Measurements from ENCODE around the gene PPP2R5C.

Gene PPP2R5C

GRCh38 chr14:101926085-101926484, 164.6 kb downstream of the PPP2R5C start:
- no peak for DNase-seq

GRCh38 chr14:101926620-101927019, 165.1 kb downstream of the PPP2R5C start:
- DNase-seq: no peak

GRCh38 chr14:101927859-101928258, 166.3 kb downstream of the PPP2R5C start:
- peak; percentile 27 for DNase-seq

DNA sequence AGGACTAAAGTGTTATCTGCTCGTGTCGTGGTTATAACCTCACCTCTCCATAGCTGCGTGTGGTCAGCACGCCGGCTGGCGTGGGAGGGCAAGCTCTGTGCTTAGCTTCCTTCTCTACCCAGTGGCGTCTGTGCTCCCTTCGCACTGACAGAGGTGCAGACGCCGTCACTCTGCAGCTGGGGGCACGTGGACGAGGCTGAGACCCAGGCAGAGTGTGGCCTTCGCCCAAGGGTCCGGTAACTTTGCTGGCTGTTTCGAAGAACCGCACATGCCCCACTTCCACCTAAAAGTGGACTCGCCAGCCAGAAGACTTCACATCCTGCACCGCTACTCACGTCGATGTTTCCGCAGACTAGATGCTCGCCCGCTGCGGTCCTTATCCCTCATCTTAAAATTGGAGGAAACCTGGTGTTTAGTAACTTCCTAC, 166.9 kb downstream of the PPP2R5C start:
- no peak for DNase-seq

GRCh38 chr14:101929096-101929495, 167.6 kb downstream of the PPP2R5C start:
- DNase-seq: no peak

DNA sequence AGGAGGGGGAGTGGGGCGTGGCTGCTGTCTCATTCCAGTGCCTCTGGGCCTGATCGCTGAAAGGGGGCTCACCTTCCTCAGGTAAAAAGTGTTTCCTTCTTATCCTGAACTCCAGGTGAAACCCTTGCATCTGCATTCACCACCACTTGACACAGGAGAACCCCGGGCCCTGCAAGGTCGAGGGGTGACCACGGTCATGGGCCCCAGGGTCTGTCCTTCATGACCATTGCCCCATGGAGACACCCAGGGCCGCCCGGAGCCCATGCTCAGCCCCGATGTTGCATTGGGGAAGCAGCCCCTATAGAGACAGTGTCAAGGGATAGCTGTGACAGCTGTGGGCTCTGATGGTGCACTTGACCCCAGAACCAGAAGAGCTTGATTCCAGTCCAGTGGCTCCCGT, 168.4 kb downstream of the PPP2R5C start:
- no peak for DNase-seq

GRCh38 chr14:101932673-101933072, 171.2 kb downstream of the PPP2R5C start:
- no peak for DNase-seq

DNA sequence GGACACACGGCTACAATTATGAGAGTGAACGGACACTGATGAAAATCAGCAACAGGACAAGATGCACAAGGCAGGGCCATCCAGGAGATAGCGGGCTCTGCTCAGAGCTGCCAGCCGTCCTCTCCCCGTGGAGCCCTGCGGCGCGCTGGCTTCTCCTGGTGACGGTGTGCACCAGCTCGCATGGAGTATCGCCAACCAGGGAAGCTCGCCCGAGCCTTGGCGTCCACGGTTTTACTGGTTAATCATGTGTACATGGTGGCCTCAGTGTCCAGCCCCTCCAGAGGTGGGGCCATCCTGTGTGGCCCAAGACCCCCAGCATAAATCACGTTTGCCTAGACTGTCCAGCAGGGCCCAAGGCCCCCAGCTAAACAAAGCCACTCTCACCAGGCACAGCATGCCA, 171.7 kb downstream of the PPP2R5C start:
- no peak for DNase-seq

DNA sequence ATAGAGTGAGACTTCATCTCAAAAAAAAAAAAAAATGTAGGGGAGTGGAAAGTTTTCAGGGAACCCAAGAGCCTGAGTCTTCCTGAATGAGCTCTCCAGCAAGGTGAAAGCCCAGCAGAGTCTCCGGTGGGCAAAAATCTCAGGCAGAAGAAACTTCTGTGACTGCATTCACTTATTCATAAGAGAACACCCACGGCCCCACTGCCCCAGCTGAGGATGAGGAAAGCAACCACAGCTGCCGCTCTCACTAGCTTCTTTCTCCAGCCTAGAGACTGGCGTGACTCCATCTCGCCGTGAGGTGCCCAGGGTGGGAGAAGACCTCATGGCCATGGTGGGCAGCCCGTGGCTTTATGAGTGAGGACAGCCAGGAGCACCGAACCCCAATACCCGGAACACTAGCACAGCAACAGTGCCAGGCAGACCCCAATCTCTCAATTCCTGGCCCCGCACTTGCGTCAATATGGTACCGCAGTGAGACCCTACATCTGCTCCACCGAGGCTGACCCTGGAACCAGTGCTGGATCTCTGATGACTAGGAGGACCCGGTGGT, 173.2 kb downstream of the PPP2R5C start:
- no peak for DNase-seq

DNA sequence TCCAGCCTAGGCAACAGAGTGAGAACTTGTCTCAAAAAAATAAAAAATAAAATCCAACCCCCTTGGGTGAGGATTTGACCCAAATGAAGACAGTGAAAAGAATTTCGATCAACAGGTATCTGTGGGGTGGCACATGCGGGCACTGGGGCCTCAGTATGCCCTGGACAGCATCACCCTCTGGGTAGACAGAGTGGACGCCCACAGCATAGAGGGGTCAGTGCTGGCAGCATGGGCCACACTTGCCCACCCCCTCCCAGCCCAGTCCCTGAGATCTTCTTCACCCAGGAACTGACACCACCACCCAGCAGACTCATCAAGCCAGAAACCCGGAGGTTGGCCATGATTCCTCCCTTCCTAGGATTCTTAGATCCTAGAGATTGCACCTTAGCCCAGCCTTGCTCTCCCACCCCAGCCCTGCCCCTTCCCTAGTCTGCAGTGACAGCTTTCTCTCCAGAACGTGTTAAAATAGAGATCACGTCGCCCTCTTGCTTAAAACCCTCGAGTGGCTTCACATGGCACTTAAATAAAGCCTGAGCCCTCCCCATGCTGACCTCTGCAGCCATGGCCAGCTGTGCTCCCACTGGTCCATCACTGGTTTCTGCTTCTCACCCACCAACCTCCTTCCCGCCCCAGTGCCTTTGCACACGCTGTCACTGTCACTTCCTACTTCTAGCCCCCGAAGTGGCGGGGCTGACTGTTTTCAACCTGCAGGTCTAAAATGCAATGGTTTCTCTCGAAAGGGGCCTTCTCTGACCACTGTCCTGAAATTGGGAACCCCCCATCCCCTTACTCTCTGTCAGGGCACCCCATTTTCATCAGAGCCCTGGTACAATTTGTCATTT, 176.6 kb downstream of the PPP2R5C start:
- DNase-seq: no peak

DNA sequence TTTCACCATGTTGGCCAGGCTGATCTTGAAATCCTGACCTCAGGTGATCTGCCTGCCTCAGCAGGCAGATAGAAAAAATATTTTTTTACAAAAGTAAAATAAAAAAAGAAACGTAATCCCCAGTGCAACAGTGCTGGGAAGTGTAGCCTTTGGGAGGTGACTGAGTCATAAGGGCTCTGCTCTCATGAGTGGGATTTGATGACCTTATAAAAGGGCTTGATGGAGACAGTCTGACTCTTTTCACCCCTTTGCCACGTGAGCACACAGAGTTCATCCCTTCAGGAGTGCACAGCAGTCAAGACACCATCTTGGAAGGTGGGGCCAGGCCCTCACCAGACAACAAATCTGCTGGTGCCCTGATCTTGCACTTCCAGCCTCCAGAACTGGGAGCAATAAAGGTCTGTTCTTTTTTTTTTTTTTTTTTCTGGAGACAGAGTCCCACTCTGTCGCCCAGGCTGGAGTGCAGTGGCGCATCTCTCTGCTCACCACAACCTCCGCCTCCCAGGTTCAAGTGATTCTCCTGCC, 178.2 kb downstream of the PPP2R5C start:
- no peak for DNase-seq

DNA sequence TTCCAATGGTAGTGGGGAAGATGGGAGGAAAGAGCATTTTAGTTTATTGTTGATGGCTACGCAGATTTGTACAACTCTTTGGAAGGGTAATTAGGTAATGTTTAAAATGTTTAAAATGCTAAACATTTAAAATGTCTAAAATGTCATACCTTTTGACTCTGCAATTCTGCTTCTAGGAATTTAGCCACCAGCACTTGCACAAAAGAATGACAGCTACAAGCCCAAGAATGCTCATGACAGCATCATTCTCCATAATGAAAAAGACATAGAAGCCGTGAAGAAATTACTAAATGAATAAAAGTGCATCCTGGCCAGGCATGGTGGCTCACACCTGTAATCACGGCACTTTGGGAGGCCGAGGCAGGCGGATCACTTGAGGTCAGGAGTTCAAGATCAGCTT, 182.9 kb downstream of the PPP2R5C start:
- DNase-seq: no peak

- DNase-seq: no peak
Measured at GRCh38 chr14:101945171-101945570, 183.7 kb downstream of the PPP2R5C start.

DNA sequence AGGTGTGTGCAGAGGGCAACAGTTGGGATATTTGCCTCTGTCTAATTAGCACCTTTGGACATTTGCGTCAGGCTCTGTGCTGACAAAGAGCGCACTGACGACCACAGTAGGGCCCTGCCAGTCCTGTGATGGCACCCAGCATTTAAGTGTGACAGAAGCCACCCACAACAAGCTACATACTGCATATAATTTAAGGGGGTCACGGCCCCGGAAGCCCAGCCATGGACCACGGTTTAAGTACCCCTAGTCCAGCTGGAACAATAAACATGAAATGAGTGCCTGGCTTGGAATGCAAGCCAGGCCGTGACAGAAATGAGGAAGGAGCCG, 186.0 kb downstream of the PPP2R5C start:
- no peak for DNase-seq

- peak; percentile 100 for DNase-seq
Measured at GRCh38 chr14:101947904-101948665, 186.6 kb downstream of the PPP2R5C start.

DNA sequence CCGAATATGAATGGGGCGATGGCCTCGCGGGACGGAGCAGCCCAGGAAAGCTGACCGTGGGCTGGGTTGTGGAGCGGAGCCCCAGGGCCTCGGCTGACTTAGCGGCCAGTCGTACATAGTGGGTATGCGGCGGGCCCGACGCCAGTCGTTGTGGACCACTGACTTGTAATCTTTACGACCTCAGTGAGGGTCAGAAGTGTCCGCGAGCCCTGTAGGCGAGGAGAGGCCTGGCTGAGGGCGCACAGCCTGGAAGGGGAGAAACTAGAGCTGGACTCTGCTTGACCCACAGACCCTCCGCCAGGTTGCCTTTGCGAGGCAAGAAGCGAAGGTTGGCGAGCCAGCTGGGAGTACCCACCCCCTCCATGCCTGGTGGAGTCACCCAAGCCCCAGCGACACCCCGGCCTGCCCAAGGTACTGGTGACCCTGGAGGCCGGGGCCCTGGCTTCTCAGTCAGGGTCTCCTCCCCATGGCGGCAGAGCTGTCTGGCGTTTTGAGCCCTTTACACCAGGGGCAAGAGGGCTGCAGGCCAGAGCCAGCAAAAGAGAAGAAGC, 187.2 kb downstream of the PPP2R5C start:
- DNase-seq: no peak

DNA sequence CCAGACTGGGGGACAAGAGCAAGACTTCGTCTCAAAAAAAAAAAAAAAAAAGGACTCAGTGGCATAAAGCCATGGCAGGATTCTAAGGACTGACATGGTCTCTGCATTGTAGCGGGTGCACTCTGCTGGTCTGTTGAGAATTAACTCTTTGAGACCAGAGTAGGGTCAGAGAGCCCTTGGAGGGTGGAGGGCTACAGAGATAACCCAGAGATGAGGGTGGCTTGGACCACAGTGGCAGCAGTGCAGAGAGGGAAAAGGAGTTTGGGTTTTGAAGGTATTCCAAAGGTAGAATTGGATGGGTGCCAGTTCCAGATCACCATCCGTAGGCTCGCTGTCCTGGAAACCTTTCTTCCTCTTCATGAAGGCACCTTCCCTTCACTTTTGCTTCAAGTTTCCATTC, 188.6 kb downstream of the PPP2R5C start:
- no peak for DNase-seq

DNA sequence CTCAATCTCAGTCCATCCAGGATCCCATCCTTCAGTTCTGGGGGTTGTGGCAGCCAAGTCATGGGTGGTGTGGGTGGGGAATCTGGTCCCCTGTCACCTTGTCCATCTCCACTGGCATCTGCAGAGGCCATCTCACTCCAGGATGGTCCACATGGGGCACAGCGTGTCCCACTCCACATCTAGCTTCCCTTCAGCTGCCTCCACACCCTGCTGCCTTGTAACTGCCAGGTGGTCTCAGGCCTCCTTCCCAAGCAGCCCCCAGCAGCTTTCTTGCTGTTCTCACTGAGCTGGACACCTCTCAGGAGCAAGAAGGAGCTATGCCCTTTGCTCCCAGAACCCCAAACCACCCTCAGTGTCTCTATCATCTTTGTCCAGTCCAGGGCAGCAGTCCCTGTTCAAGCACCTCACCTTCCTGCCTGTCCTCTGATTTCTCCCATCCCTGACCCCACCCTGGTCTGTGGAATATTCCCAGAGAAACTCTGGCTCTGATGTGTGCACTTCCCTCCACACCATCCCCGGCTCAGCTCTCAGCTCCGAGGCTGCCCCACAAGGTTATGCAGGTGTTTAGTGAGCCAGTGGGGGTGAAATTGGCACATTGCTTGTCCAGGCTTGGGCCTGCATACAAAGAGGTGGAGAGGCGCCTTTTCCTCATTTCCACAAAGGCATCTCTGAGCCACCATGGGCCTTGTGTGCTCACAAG, 189.2 kb downstream of the PPP2R5C start:
- DNase-seq: no peak

- no peak for DNase-seq
Measured at GRCh38 chr14:101953151-101953550, 191.6 kb downstream of the PPP2R5C start.

GRCh38 chr14:101954501-101954900, 193.0 kb downstream of the PPP2R5C start:
- DNase-seq: no peak

DNA sequence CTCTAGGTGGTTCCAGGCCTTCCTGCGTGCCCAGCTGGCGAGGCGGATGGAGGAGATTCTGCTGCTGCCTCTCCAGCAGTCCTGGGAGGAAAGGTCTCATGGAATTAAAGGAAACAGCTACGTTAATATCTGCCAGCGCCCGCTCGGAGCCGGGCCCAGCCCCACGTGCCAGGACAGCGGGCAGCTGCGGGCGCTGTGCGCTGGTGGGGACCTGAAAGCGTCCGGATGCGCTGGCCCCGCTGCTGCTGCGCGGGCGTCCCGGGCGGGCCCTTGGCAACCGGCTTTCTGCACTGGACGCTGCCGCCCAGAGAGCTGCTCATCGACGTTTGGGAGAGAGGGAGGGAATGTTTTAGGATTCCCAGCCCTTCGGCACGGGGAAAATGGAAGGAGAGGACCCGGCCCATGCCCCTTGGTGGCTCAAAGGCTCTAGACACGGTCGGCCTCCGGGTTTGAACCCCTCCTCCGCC, 194.2 kb downstream of the PPP2R5C start:
- DNase-seq: no peak

DNA sequence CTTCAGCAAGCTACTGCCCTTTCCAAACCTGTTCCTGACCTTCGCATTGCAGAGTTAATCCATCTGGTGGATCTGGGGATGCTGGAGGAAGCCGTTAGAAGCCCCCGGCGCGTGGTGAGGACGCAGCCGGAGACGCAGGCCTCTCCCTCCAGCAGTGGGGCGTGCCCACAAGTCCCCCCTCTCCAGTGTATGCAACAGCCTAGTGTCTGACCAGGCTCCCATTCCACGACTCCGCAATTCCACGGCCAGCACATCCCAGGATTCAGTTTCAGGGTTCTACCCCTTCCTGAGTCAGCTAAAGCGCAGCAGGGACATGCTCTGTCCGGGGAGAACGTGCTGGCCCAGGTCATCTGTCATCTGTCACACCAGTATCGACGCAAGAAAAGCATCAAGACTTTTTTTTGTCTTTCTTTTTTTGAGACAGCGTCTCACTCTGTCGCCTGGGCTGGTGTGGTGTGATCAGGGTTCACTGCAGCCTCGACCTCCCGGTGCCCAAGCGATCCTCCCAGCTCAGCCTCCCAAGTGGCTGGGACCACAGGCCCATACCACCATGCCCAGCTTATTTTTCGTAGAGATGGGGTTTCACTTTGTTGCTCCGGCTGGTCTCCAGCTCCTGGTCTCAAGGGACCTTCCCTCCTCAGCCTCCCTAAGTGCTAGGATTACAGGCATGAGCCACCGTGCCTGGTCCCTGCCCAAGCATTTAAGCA, 194.8 kb downstream of the PPP2R5C start:
- no peak for DNase-seq
